ENCODE data around the gene ACYP2.

The ACYP2 gene

DNA sequence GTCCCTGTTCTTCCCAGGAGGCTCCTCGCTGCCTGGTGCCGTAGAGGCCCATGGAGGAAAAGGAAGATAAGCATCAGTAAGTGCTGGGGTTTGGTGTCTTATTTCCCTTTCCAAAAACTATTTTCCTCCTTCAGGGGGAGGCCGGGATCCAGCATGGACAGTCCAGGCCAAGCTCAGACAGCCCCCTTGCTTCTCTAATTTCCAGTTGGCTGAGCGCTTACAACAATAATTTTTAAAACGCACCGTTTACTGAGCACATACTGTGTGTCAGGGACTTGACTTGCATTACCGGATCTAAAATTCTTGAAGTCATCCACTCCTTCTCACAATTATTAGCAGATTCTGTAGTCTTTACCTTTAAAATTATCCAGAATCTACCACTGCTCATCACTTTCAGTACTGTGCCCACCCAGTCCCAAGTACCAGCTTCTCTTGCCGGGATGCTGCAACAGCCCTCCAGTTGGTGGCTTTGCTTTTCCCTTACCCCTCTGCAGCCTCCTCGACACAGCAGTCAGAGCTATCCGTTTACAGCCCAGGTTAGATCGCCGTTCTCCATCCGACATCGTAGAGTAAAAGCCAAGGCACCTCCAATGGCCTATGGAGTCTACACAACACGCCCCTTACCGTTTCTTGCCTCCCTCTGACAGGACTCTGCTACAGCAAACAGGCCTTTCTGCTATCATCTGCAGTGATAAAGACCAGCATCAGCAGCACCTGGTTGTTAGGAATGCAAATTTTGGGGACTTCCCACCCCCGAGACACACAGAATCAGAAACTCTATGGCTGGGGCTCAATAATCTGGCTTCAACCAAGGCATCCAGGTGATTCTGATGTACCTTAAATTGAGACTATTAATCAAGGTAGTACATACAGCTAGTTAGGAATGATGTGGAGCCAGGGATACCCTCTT lies 215.8 kb downstream of the ACYP2 start:
- no peak for DNase-seq

DNA sequence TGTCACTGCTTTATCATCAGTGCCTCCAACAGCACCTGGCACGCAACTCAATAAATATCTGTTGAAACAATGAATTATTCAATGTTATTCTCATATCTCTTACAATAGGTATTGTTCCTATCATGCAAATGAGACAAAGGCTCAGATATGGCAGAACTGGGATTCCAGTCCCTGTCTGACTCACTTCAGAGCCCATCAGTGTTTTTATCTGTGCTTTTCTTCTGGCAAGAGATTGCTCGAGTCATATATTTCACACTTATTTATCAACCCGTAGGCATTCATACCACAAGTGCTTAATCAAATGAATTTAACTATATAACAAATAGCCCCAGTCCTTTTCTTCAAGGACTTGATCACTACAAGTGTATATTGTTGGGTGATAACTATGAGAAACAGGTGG lies 217.0 kb downstream of the ACYP2 start:
- no peak for DNase-seq

DNA sequence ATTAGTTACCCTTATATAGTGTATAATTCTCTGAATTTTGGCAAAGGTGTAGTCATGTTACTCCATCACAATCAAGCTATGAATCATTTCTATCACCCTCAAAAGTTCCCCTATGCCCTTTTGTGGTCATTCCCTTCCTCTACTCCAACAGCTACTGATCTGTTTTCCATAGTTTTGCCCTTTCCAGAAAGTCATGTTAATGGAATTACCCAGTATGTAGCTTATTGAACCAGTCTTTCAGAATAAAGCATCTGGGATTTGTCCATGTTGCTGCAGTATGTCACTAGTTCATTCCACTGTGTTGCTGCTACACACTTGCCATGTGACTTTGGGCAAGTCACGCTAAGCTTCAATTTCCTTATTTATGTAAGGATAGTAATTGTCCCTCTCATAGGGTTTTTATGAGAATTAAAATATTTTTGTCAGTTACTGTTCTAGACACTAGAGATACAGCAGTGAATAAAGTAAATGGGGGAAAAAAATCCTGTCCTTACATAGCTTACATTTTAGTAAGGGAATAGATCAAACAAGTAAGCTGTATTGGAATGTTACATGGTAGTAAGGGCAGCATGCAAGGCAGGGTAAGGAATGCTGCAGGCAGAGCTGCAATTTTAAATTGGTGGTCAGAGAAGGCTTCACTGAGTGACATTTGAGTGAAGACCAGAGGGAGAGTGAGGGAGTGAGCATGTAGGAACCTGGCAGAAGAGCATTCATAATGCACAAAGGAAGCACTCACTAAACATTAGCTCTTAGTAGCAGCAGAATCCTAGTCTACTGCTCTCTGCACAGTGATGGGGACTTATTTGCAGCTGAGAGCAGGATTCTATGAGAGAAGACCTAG lies 220.9 kb downstream of the ACYP2 start:
- DNase-seq, result no peak

DNA sequence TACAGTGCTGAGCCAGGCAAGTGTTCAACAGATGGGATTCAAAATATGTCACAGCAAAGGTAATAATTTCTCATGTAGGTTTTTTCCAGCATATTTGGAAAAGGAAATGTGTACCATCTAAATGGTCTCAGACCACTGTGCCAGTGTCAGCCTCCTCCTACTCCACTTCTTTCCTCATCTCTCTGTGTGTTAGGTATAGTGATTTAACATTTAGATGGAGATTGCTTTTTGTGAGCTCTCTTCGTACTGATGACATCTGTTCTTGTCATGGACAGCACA lies 221.5 kb downstream of the ACYP2 start:
- no peak for DNase-seq

DNA sequence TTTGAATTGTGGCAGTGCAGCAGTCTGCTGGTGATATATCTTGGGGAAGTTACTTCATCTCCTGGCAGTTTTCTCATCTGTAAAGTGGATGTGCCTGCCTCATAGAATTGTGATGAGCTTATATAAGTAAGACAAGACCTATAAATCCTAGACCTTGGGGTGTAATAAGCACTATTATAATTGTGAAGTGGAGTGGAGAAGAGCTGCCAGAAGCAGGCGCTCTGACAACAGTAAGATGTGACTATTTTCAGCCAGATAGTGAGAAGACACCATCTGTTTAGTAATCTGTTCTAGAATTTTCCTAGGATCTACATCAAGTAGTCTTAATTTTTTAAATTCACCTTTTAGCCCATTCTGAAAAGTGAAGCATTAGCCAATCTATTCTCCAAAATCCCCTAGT lies 226.2 kb downstream of the ACYP2 start:
- DNase-seq, result no peak

DNA sequence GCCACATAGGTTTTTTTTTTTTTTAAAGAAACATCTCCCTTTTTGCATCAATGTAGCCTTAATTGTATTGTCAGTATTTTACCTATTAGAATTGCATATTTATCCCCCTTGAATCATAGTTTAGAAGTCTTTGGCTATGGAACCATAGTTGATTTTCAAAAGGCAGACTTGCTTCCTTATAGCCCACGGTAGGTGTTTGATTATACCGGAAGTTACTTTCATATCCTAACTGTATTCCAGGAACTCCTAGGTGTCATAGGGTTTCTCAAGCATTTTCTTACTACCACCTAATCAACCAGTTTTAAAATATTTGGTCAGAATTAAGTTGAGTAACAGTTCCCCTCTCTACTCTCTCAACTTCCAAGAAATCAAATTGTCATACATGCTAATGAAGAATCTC lies 227.2 kb downstream of the ACYP2 start:
- no peak for DNase-seq

DNA sequence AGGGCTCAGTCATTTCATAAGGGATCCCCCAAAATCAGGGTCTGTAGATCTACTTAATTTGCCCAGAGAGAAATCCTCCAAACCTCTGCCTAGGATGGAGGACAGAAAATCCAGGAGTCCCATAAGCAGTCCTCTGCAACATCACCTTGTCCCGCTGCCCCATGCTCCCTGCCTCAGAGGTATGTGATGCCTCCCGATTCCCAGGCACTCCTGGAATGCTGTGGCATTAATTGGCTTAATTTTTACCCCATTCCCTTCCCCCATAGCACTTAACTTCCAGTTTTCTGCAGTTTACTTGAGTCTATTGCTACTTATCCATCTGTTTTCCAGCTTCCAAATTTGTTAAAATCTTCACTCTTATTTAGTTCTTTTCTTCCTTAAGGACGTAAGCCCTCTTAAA lies 232.2 kb downstream of the ACYP2 start:
- no peak for DNase-seq

DNA sequence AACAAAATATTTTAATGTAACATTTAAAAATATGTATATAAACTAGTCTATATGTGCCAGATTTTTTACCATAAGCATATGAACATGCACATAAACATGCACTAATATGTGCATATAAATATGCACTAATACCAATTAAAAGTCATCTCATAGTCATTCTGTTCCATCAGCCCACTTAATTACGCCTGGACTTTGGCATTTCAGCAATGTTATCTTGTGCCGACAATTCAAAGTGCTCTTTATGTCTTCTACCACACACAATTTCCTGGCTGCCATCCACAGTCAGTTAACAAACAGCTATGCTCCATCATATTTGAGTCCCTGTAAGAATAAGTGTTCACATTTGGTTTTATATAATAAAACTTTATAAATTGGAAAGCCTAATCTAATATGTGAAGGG lies 233.2 kb downstream of the ACYP2 start:
- DNase-seq, result no peak

DNA sequence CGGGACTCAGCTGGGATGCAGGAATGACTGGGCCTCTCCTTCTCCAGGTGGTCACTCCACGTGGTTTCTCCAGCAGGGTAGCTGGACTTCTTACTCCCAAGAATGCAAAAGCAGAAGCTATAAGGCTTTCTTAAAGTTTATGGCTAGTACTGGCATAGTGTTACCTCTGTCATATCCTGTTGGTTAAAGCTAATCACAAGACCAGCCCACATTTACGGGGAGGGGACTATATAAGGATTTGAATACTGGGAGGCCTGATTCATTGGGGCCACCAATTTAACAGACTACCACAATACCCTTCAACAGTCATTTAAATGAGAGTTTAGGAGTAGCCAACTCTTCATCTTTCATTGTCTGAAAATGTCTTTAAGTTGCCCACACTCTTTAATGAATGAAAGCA lies 235.0 kb downstream of the ACYP2 start:
- DNase-seq, result no peak

DNA sequence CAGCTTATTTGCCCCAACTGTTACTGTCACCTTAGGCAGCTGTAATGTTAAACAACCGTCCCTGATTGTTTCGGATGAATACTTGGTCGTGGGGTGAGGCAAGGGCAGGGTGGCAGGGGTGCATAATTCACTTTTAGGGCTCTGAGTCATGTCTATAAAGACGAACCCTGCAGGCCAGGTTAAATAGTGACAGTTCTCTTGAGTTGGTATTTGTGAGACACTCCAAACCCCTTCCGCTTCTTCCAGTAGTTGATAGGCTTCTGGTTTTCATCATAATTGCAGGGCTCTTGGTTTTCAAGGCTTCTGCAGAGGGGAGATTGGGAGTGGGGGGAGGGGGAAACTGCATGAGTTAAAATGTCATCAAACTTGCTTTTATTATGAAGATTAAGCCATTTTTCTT lies 237.8 kb downstream of the ACYP2 start:
- DNase-seq, result no peak

Measured in SHP77 treated with DMSO at 0.1 percent for 48 hours (cell line).